ENCODE data around the gene LYSMD1.

DNA sequence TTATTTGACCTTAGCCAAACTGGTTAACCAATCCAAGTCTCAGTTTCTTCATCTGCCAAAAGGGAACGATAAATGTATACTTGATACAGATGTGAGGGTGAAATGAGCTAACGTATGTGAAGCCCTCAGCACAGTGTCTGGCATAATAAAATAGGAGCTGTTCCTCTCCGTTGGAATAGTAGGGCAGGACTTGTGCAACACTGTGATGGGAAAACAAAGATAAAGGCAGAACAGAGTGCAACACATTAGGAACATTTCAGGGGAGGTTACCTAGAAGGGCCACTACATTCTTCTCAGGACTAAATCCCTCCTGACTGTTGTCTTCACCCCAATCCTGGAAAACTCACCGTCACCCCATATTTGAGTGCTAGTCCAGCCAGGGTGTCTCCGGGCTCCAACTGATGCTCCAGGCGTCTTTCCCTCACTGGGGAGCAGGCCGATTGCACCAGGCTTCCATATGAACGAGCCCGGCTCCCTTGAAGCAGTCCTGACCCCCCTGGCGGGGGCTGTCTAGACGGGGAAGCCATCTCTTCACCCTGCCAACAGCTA is 896 bp downstream of the LYSMD1 start:
- TF ChIP-seq, protein P1, sequence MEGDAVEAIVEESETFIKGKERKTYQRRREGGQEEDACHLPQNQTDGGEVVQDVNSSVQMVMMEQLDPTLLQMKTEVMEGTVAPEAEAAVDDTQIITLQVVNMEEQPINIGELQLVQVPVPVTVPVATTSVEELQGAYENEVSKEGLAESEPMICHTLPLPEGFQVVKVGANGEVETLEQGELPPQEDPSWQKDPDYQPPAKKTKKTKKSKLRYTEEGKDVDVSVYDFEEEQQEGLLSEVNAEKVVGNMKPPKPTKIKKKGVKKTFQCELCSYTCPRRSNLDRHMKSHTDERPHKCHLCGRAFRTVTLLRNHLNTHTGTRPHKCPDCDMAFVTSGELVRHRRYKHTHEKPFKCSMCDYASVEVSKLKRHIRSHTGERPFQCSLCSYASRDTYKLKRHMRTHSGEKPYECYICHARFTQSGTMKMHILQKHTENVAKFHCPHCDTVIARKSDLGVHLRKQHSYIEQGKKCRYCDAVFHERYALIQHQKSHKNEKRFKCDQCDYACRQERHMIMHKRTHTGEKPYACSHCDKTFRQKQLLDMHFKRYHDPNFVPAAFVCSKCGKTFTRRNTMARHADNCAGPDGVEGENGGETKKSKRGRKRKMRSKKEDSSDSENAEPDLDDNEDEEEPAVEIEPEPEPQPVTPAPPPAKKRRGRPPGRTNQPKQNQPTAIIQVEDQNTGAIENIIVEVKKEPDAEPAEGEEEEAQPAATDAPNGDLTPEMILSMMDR (IDR thresholded peaks at IDR 0.05), result no peak
- TF ChIP-seq EP300 (IDR thresholded peaks at IDR 0.05; ENCODE audit: borderline replicate concordance in 1 of 2, low read depth in 1 of 2, low read length in 1 of 2) (no peak), RAD21 (IDR thresholded peaks at IDR 0.05; ENCODE audit: low read length) (no peak), NRF1 (IDR thresholded peaks at IDR 0.05; ENCODE audit: low read depth, low read length) (no peak), SMC3 (IDR thresholded peaks at IDR 0.05; ENCODE audit: low read depth, low read length) (no peak), MAX (IDR thresholded peaks at IDR 0.05; ENCODE audit: low read depth) (no peak)
- TF ChIP-seq, protein P2, sequence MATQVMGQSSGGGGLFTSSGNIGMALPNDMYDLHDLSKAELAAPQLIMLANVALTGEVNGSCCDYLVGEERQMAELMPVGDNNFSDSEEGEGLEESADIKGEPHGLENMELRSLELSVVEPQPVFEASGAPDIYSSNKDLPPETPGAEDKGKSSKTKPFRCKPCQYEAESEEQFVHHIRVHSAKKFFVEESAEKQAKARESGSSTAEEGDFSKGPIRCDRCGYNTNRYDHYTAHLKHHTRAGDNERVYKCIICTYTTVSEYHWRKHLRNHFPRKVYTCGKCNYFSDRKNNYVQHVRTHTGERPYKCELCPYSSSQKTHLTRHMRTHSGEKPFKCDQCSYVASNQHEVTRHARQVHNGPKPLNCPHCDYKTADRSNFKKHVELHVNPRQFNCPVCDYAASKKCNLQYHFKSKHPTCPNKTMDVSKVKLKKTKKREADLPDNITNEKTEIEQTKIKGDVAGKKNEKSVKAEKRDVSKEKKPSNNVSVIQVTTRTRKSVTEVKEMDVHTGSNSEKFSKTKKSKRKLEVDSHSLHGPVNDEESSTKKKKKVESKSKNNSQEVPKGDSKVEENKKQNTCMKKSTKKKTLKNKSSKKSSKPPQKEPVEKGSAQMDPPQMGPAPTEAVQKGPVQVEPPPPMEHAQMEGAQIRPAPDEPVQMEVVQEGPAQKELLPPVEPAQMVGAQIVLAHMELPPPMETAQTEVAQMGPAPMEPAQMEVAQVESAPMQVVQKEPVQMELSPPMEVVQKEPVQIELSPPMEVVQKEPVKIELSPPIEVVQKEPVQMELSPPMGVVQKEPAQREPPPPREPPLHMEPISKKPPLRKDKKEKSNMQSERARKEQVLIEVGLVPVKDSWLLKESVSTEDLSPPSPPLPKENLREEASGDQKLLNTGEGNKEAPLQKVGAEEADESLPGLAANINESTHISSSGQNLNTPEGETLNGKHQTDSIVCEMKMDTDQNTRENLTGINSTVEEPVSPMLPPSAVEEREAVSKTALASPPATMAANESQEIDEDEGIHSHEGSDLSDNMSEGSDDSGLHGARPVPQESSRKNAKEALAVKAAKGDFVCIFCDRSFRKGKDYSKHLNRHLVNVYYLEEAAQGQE (IDR thresholded peaks at IDR 0.05; ENCODE audit: low read depth, low read length), result no peak
